NCI-H2171 treated with DMSO at 0.1 percent for 48 hours (cell line): ENCODE results near the gene LYL1.
A peak's percentile ranks its signal among the peaks of the same experiment; 100 is the strongest.

ENCODE experiments used
- DNase-seq: peaks from one replicate; lab custom pipeline; 2025; lab: John Stamatoyannopoulos, UW

LYL1 gene

DNA sequence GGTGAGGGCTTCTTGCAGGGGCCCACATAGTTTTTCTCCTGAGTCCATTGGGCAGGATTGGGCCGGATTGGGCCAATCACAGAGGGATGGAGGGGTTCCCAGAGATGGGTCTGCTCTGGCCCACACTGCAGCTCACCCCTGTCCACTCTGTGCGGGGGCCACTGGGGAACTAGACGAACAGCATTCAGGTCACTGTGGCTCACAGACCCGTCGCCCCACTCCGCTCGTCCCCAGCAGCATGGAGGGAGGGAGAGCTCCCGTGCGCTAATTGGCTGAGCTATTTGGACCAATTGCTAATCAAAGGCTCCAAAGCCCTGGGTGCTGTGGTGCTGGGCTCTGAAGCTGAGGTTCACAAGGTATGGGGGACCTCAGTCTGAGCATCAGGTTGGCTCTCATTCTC lies 26.7 kb upstream of the LYL1 start:
- DNase-seq: no peak

DNA sequence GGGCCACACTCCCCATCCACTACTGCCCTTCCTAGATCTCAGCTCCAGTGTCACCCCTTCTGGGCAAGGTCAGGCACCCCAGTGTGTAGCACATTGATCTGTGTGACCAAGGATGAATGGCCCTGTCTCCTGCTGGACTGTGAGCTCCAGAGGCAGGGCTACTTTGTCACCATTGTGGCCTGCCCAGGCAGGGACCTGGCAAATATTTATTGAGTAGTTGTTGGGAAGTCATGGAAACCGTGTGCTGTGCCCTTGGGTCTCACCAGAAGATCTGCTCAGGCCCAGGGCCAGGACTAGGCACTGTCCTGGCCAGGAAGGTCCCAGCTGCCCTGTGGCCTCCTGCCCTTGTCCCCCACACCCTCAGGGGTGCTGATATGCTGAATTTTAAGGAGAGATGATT lies 25.9 kb upstream of the LYL1 start:
- DNase-seq: no peak

DNA sequence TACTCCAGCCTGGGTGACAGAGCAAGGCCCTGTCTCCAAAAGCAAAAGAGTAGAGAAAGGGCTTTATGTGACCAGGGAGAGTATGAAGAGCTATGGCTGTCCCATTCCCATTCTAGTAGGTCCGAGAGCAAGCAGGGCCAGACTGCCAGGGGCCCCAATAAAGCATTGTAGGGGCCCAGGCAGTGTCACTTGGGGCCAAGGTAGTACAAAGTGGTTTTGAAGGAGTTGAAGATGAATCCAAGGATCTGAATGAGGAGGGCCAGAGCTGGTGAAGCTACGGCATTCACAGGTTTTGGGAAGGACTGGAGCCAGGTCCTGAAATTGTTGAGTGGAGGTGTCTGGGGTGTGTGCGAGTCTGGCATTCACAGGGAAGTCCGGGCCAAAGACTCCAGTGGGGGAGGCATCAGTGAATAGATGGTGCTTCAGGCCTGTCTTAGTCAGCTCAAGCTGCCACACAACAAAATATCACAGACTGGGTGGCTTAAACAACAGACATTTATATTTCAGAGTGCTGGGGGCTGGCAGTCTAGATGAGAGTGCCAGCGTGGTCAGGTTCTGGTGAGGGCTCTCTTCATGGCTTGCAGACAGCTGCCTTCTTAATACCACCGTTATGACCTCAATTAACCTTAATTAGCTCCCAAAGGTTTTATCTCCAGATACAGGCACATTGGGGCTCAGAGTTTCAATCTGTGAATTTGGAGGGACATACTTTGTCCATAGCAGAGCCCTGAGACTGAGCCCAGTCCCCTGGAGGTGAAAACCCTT lies 25.3 kb upstream of the LYL1 start:
- no peak for DNase-seq

DNA sequence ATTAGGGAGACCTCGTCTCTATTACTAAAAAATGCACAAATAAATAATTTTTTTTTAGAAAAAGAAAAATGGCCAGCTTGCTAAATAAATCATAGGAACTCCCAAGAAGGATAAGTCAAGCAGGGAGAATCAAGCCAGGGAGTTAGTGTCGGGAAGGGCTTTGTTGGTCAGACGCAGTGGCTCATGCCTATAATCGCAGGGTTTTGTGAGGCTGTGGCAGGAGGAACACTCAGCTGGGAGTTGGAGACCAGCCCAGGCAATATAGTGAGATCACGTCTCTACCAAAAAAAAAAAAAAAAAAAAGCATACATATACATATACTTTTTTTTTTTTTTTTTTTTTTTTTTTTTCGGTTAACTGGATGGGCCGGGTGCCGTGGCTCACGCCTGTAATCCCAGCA lies 24.4 kb upstream of the LYL1 start:
- DNase-seq: no peak

DNA sequence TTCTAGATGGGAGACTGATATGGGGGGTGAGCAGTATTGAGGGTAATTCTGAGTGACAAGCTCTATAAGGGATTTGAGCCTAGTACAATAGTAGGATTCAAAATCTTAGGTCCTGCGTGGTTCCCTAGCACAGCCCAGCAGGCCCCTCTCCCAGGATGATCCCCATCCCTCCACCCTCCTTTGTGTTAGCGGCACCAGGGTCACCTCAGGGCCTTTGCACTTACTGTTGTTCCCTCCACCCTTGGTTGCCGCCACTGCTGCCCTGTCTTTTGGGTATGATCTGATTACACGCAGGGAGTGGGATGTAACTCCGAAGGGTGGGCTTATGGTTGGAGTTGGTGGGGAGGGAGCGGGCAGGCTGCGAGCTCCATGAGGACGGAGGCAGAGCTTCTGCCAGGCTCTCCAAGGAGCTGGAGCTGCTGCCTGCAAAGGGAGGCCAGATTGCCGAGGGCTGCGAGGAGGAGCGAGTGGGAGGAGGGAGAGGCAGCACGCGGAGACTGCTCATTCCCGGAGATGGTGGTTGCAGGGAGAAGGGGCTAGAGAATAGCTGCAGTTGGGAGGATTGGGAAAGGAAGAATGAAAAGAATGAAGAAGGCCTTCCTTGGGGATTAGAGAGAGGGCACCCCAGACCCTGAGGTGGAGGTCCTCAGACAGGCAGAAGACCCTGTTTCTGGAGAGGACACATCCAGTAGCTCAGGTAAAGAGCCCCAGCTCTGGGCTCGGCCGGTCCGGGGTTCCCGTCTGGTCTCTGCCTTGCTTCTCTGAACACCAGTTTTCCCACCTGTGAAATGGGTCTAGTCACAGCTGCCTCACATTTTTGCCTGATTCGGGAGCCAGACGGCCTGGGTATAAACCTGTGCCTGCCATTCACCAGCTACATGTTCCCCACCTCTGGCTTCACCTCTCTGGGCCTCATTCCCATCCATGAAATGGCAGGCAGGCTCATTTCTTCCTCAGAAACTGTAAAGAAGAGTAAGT lies 20.6 kb upstream of the LYL1 start:
- DNase-seq: no peak

DNA sequence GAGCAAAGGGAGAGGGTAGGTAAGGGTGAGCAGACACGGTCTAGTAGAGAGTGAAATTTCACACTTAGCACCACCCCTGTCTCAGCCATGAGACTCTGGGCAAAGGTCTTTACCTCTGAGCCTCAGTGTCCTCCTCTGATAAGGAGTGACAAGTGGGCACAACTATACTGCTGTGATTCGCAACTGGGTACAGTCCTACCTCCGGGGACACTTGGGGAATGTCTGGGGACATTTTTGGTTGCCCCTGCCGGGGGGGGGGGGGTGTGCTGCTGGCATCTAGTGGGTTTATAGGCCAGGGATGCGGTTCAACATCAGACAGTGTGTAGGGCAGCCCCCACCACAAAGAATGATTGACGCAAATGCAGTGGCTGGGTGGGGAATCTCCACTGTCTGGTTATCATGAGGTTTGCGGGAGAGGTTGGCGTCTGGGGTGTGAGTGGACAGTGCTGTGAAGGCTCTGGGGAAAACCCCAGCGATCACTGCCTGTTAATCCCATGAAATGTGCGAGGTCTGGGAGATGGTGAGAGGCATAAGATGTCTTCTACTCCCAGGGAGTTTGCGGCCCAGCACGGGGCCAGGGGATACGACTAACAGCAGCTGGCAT lies 19.7 kb upstream of the LYL1 start:
- DNase-seq: no peak

DNA sequence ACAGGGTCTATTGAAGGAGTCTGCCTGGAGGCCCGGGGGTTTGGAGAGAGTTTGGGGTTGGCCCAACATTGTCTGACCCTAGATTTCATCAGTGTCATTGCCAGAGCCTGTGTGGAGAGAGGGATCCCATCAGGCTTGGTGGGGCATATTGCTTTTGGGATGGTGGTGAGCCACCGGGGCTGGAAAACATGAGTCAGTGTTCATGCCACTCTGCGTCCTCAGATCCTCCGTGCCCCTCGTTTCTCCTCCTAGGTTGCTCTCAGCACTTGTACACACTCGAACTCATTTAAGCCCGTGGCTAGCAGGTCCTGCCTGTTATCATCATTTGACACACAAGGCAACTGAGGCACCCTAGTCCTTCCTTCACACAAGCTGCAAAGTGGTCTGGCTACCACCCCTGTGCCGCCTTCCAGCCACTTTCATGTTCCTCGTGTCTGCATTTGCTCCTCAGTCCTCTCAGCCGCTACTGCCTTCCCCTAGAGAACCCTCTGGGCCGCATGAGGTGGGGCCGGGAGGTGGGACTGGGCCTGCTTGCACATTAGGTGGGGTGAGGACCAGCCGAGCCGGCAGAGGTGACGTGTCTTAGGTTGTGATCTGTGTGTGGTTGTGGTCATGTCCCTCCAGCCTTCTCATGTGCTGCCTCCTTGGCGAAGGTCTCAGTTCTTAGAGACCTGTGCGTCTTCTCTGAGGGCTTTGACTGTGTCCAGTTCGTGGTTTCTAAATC lies 19.1 kb upstream of the LYL1 start:
- DNase-seq: no peak

DNA sequence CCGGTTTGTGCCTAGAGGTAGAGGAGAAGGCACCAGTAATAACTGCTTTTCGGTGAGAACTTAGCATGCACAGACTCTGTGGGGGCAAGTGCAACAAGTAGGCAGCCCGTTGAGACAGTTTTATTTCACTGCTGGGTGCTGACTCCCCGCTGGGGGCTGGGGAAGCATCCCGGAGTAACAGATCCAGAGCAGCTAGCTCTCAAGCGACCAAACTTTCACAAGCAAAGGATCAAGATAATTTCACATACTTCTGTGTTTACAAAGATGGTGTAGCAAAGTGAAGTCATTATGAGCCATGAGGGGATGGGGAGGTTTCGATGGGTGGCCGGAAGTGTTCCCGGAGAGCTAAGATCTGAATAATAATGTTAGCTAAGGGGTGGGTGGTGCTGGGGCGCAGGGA lies 18.2 kb upstream of the LYL1 start:
- no peak for DNase-seq

DNA sequence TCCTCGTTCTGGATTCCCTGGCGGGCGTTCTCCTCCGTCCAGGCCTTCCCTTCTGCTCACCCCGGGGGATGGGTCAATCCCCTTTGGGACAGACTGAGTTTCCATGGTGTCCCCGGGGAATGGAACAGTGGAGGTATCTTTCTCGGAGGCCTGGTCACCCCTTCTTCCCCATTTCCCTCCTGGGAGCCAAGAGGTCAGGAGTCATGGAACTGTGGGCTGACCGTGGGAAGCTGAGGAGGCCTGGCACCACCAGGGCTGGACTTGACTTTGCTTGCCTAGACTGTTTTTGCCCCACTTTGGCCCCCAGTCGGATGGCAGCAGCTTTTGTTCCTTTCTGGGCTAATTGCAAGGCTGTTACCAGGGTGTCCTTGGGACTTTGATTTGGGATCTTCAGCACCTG lies 17.4 kb upstream of the LYL1 start:
- DNase-seq: no peak

DNA sequence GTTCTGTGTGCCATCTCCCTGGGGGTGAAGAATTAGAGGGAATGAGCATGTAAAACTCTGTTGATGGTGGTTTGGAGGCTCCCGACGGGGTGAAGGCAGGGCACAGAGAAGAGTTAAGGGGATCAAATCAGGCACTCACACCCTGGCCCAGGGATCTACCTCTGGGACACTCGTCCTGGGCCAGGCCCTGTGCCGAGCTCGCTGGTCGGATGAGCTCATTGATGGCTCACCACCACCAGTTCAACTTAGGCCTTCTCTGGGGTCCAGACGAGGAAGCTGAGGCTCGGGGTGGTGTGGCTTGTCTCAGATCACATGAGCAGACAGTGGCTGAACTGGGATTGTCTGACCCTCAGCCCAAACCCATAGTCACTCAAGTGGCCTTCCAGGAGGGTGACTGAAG lies 17.0 kb upstream of the LYL1 start:
- DNase-seq: no peak

DNA sequence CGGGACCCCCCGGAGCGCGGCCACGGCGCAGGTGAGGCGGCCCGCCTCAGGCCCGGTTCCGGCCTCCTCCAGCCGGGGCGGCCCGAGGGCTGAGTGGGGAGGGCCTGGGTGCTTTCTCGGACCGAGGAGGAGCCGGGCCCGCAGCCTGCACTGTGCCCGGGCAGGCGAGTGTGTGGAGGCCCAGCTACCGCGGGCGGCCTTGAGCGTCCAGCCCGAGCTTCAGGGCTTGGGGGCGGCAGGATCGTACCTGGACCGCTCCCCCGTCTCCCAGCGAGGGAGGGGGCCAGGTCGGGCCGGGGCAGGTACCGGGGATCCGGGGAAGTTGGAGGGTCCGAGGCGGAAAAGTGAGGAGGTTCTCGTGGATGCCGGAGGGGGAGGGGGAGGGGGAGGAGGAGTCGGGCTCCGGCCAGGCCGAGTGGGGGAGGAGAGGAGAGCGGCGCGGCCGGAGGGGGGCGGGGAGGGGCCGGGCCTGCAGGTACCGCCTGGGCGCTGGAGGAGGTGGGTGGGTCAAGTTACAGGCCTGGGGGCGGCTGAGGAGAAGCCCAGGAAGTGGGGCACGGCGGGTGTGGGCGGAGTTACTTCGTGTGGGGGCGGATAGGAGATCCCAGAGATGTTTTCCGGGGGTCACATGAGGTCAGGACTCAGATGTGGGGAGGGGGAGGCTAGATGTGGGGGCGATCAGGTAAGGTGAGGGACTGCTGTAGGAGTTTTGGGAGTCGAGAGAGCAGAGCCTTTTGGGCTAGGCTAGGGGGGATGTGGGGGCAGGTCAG lies 16.0 kb upstream of the LYL1 start:
- DNase-seq: peak; percentile 58

DNA sequence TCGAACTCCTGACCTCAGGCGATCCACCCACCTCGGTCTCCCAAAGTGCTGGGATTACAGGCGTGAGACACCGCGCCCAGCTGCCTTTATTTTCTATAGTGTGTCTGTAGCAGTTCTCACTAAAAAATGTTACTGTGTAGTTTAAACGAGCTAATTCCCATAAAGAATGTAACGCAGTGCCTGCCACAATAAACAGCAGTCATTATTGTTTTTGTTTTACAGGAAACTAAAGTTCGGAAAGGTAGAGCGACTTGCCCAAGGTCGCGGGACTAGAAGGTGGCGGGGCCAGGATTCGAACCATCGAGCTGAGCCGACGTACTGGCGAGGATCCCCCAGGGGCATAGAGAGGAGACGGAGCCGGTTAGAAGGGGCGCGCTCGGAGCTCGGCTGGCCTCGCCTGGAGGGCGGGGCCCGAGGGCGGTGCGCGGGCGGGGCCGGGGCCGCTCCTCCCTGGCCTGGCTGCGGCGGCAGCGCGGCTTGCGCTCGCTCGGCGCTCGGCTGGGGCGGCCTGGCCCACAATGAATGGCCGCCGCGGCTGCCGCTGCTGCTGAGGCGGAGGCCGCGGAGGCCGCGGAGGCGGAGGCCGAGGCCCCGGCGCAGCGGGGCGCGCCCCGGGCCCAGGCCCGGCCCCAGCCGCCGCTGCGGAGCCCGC lies 15.2 kb upstream of the LYL1 start, which contains the start of gene NACC1:
TSS of gene NACC1 (plus strand) at position 493 of the 652 bp plus-strand sequence. CDS start 16,944 bp downstream, outside the sequence.
- DNase-seq: peak; percentile 93

DNA sequence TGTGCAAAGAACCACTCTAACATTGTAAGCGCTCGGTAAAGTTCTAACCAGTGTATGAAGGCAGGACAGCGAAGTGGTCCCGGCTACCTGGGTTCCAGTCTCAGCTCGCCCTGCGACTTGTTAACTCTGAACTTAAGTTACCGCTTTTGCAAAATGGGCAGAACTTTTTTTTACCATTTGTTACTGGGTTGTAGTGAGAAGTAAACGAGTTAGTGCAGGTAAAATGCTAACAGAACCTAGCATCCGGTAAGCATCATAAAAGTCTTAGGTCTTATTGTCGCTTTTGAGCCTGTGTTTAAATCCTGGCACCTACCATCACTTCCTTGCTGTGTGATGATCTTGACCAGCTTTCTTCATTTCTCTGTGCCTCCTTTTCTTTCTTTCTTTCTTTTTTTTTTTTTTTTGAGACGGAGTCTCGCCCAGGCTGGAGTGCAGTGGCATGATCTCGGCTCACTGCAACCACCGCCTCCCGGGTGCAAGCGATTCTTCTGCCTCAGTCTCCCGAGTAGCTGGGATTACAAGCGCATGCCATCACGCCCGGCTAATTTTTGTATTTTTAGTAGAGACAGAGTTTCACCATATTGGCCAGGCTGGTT lies 14.6 kb upstream of the LYL1 start:
- DNase-seq: peak; percentile 41

DNA sequence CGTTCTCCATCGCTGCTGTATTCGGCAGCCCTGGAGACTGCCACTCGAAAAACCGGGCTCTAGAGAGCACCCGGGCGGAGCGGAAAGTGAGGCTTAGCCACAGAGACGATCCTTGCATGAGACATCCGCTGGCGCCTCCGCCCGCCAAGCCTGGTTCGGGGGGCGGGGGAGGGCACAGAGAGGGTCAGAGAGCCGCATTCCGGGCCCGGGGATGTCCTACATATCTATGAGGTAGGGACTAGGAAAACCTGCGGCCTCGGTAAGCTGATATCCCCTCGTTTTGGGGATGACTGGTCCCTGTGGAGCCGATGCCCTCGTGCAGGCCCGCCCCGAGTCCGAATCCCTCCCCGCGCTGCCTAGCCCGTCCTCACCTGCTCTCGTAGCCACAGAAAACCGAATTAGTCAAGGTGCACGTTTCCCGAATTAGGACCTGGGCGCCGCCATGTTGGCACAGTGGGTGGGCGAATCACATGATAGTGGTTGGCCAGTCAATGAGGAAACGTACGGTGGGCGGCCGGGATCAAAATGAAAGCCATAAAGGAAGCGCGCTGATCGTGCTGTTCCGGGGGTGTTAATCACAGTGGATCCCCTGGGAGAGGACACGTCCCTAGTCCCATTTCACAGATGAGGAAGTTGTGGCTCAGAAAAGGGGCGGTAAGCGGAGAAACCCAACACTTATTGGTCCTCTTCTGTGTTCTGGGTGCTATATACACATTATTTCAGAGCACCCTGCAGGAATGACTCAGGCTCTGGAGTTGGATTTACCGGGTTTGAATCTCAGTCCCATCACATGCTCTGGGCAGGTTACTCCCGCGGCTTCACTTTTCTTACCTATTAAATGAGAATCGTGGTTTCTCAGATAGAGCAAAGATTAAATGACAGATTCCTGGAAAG lies 13.9 kb upstream of the LYL1 start, which contains the start of gene TRMT1:
TSS of gene TRMT1 (minus strand) at position 459 of the 894 bp plus-strand sequence. CDS start at position 118, 341 bp downstream.
- peak; percentile 93 for DNase-seq

DNA sequence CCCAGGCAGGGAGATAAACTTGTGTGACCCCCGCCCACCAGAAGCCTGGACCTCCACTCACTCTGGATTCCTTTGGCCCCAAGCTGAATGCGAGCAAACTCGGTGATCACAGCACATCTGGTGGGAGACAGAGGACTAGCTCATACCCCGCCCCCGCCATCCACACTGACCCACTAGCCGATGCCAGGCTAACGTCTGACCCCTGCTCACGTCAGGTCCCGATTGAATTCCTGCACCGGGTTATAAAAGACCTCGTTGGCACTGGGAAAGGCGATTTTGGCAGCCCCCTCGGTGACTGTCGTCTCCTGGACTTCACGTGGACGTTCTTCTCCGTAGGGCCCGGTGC lies 13.3 kb upstream of the LYL1 start:
- DNase-seq: no peak

DNA sequence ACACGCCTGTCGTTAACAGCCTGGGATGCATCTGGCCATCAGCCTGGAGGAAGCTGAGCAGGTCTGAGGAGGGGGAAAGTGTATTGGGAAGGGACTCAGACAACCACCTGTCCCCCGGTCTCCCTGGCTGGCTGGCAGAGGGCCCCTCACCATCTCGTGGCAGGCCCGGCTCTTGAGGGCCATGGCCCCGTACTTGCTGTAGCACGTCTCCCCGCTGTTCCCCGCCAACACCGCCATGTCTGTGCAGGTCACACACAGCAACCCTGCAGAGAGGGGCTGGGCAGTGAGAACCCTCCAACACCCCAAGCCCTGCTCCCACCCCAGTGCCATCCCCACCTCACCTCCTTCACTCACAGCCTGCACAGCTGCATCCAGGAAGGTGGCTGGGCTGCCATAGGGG lies 9.9 kb upstream of the LYL1 start:
- DNase-seq: no peak

DNA sequence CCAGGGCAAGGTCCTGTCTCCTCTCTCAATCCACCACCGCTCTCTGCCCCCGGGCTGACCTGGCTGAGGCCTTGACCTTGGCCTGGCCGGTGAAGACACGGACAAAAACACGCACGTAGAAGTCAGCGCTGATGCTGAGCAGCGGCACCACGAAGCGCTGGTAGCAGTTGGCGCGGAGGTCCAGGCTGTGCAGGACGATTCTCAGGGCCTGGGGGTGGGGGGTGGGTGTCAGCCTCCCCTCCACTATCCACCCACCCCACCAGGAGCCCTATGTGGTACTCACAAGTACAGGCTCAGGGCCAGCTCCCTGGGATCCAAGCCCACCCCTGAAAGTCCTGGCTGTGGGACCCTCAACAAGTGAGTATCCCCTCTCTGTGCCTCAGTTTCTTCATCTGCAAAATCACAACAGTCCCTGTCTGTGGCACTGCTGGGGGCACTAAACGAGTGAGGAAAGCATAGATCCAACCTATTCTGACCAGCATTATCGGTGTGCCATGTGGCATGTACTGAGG lies 7.5 kb upstream of the LYL1 start:
- DNase-seq: no peak

DNA sequence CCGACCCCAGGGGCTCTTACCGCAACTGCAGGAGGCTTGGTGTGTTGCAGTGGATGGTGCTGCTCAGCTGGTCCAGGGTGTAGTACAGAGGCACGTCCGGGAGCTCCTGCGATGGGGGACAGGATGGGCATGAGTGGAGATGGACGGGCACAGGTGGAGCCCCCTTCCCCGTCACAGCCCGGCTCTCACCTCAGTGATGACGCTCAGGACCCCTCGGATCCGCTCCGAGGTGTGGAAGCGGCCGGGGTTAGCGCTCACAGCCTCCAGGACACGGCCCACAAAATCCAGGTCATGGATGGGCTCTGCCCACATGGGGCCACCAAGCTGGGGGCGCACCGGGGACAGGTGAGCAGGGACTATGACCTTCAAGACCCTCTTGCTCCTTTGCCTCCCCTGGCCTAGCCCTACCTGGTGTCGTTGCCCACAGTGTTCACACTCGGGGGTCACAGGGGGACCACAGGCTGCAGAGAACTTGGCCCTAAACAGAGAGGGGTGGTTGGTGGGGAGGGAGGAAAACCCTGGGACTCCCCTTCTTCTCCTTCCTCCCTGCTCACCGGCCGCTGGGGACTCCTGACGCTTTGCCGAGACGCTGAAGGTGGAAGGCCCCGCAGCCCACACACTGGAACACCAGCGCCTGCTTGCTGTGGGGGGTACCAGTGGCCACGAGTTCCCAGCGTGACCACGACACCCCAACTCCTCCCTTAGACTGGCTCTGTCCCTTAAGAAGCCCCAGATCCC lies 6.9 kb upstream of the LYL1 start:
- no peak for DNase-seq
